Lower leg skin (tissue), 4 donors: ENCODE results near the gene JAK3. TPM values are rescaled to one million over a fixed set of nuclear protein-coding genes. Genes with fewer than 3 reads are reported as not detected.

Source experiments
- DNase-seq, 2 donors: peaks; one replicate each; pipeline ENCODE4 v3.0.0-alpha.2; 2019; ENCODE audit warnings: low spot score in 2 of 2
- H3K4me3 ChIP-seq: fragments of 200-600 bp; sonication (generic); 2 replicates; pipeline ENCODE4 v1.5.1; 2017; ENCODE audit warnings: mild to moderate bottlenecking, low read depth; ENCODE audit not compliant: poor library complexity, severe bottlenecking
- POLR2A ChIP-seq, 2 donors: fragments of 450-650 bp; IDR thresholded peaks; one replicate each; pipeline ENCODE4 v1.6.1; 2016 to 2017; ENCODE audit warnings: antibody characterized with exemption in 2 of 2, mild to moderate bottlenecking in 1 of 2, moderate library complexity in 1 of 2
- WGBS, 2 donors: methylation state at CpG; one replicate each; pipeline ENCODE4 v1.1.5; 2018; 5-methylcytosine and 5-hydroxymethylcytosine counted together
- intact Hi-C: fragments of 100-400 bp; cut with DNase I; formaldehyde crosslinking; loops from one replicate; pipeline ENCODE4 v1.15.0; 2023; ENCODE audit warnings: low total_unique reads
- total RNA-seq, 4 donors: library from RNA; depleted of rRNA; stranded (reverse); fragments of >200 nt; gene quantifications; one replicate each; pipeline ENCODE4 v1.1.0, GENCODE V29; 2016
- TF ChIP-seq, protein P1 (sequence below), 3 donors: fragments of 450-650 bp; IDR thresholded peaks; one replicate each; pipeline ENCODE4 v1.5.1; 2016; ENCODE audit warnings: antibody characterized with exemption in 3 of 3, mild to moderate bottlenecking in 3 of 3, moderate library complexity in 2 of 3

The JAK3 gene
- total RNA-seq, 4 donors from 2014 or later = 2.1 to 4.0 (median 3.7) TPM

- 8 to 9% methylated on average over 48 of the region's 63 CpGs for WGBS, 2 donors
- intact Hi-C loops = no loop called here
- DNase-seq = no peak
- no peak overlapping the region for H3K4me3 ChIP-seq
- TF ChIP-seq, protein P1, sequence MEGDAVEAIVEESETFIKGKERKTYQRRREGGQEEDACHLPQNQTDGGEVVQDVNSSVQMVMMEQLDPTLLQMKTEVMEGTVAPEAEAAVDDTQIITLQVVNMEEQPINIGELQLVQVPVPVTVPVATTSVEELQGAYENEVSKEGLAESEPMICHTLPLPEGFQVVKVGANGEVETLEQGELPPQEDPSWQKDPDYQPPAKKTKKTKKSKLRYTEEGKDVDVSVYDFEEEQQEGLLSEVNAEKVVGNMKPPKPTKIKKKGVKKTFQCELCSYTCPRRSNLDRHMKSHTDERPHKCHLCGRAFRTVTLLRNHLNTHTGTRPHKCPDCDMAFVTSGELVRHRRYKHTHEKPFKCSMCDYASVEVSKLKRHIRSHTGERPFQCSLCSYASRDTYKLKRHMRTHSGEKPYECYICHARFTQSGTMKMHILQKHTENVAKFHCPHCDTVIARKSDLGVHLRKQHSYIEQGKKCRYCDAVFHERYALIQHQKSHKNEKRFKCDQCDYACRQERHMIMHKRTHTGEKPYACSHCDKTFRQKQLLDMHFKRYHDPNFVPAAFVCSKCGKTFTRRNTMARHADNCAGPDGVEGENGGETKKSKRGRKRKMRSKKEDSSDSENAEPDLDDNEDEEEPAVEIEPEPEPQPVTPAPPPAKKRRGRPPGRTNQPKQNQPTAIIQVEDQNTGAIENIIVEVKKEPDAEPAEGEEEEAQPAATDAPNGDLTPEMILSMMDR (IDR thresholded peaks at IDR 0.05) = no peak
- TF ChIP-seq POLR2A (IDR thresholded peaks at IDR 0.05) = no peak
Observed at GRCh38 chr19:17873786-17874757, 26.3 kb upstream of the JAK3 start.

DNA sequence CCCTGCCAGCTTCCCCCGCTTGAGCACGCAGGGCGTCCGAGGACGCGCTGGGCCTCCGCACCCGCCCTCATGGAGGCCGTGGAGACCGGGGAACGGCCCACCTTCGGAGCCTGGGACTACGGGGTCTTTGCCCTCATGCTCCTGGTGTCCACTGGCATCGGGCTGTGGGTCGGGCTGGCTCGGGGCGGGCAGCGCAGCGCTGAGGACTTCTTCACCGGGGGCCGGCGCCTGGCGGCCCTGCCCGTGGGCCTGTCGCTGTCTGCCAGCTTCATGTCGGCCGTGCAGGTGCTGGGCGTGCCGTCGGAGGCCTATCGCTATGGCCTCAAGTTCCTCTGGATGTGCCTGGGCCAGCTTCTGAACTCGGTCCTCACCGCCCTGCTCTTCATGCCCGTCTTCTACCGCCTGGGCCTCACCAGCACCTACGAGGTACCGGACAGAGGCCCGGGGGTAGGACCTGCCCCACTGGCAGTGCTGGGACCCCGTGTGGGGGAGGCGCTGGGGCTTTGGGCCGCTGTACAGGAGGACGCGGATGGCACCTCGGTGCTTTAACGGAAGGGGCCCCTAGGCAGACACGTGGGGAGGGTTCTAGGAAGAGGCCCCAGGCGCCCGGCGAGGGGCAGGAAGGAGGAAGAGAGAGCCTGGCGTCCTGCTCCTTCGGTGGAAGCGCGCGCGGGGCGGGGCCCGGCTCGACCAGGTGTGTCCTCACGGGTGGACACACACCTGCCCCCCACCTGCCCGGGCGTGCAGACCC, 24.6 kb upstream of the JAK3 start:
- H3K4me3 ChIP-seq = no peak overlapping the region
- intact Hi-C loops = no loop called here
- WGBS, 2 donors = 1 to 3% methylated on average over 19 to 48 of the region's 61 CpGs
- TF ChIP-seq POLR2A (IDR thresholded peaks at IDR 0.05) = no peak
- TF ChIP-seq, protein P1 (IDR thresholded peaks at IDR 0.05) = no peak
- DNase-seq = no peak

DNA sequence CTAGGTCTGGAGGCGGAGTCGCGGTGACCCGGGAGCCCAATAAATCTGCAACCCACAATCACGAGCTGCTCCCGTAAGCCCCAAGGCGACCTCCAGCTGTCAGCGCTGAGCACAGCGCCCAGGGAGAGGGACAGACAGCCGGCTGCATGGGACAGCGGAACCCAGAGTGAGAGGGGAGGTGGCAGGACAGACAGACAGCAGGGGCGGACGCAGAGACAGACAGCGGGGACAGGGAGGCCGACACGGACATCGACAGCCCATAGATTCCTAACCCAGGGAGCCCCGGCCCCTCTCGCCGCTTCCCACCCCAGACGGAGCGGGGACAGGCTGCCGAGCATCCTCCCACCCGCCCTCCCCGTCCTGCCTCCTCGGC, 24.1 kb upstream of the JAK3 start, which contains the start of gene SLC5A5:
Gene SLC5A5, plus strand, starts transcription at position 68 of the 373 bp plus-strand sequence. CDS start 375 bp downstream, outside the sequence.
- no peak for DNase-seq
- no peak within 1 kb of the TSS for H3K4me3 ChIP-seq
- TF ChIP-seq, protein P1 (IDR thresholded peaks at IDR 0.05) = no peak
- no peak for TF ChIP-seq POLR2A (IDR thresholded peaks at IDR 0.05)
- WGBS, 2 donors = 0 to 9% methylated on average over 7 to 16 of the region's 26 CpGs
- intact Hi-C loops = no loop called here

- intact Hi-C loops = no loop called here
Observed at GRCh38 chr19:17871032-17871877, 23.5 kb upstream of the JAK3 start.

More at GRCh38 chr19:17871032-17871877, 23.5 kb upstream of the JAK3 start:
- WGBS, 2 donors = 58 to 71% methylated on average over 8 to 9 of the region's 10 CpGs
- DNase-seq = no peak
- no peak overlapping the region for H3K4me3 ChIP-seq
- no peak for TF ChIP-seq POLR2A (IDR thresholded peaks at IDR 0.05)
- TF ChIP-seq, protein P1 (IDR thresholded peaks at IDR 0.05) = no peak
